OCI-LY7 (cell line): Measurements from ENCODE around the gene GALNT17. TPM values are rescaled to one million over a fixed set of nuclear protein-coding genes. Genes with fewer than 3 reads are reported as not detected.

Experiments used
- BruUV-seq: library from RNA; stranded (reverse); fragments of 400-500 nt; replicated peaks from 2 replicates; lab custom pipeline; 2021; lab: Mats Ljungman, UMichigan
- CTCF ChIA-PET: fragments of 300-600 bp; sonication (Branson Sonifier 250); formaldehyde crosslinking; loops from one replicate; lab custom pipeline; 2022; ENCODE audit warnings: antibody characterized with exemption; ENCODE audit not compliant: unreplicated experiment; lab: Charles Lee
- POLR2A ChIA-PET: fragments of 300-600 bp; sonication (Branson Sonifier 250); formaldehyde crosslinking; loops from one replicate; lab custom pipeline; 2022; ENCODE audit warnings: antibody characterized with exemption; lab: Charles Lee
- DNase-seq: peaks from one replicate; pipeline ENCODE4 v3.0.0-alpha.2; 2015; ENCODE audit warnings: low spot score
- H2AFZ ChIP-seq: fragments of 200-600 bp; sonication (generic), shearing (Covaris generic); 2 replicates; pipeline ENCODE4 v1.6.1; 2014; ENCODE audit warnings: mild to moderate bottlenecking, antibody characterized with exemption, low read length, moderate library complexity
- H3K27ac ChIP-seq: fragments of 200-600 bp; sonication (generic); 2 replicates; pipeline ENCODE4 v1.5.1; 2014; ENCODE audit warnings: mixed run types, low read depth, mild to moderate bottlenecking, moderate library complexity, low read length, inconsistent platforms; ENCODE audit not compliant: poor library complexity, severe bottlenecking
- H3K36me3 ChIP-seq: fragments of 200-600 bp; sonication (generic); 2 replicates; pipeline ENCODE4 v1.6.1; 2014; ENCODE audit warnings: mild to moderate bottlenecking, antibody characterized with exemption, low read length, moderate library complexity, mixed read lengths; ENCODE audit not compliant: insufficient read depth
- H3K4me1 ChIP-seq: fragments of 200-600 bp; sonication (generic); 2 replicates; pipeline ENCODE4 v1.5.1; 2014; ENCODE audit warnings: mild to moderate bottlenecking, low read length; ENCODE audit not compliant: insufficient read depth, poor library complexity, severe bottlenecking
- H3K4me2 ChIP-seq: fragments of 200-600 bp; sonication (generic); 2 replicates; pipeline ENCODE4 v1.6.1; 2014; ENCODE audit warnings: mild to moderate bottlenecking, low read length
- H3K4me3 ChIP-seq: fragments of 200-600 bp; sonication (generic); 2 replicates; pipeline ENCODE4 v1.5.1; 2014; ENCODE audit warnings: mild to moderate bottlenecking, low read depth, low read length; ENCODE audit not compliant: poor library complexity, severe bottlenecking
- H3K79me2 ChIP-seq: fragments of 200-600 bp; sonication (generic); 2 replicates; pipeline ENCODE4 v1.6.1; 2016; ENCODE audit warnings: low read depth, mild to moderate bottlenecking, low read length, moderate library complexity, mixed read lengths; ENCODE audit not compliant: insufficient read depth
- H3K9me2 ChIP-seq: fragments of 200-600 bp; sonication (generic); 2 replicates; pipeline ENCODE4 v1.6.1; 2016; ENCODE audit warnings: mild to moderate bottlenecking, low read length, mixed read lengths; ENCODE audit not compliant: insufficient read depth
- H3K9me3 ChIP-seq: fragments of 200-600 bp; sonication (generic); 2 replicates; pipeline ENCODE4 v1.6.1; 2014; ENCODE audit warnings: mild to moderate bottlenecking, mixed run types, low read length, mixed read lengths
- H4K20me1 ChIP-seq: fragments of 200-600 bp; sonication (generic); 2 replicates; pipeline ENCODE4 v1.6.1; 2014; ENCODE audit warnings: mild to moderate bottlenecking, antibody characterized with exemption, low read length, moderate library complexity, mixed read lengths; ENCODE audit not compliant: insufficient read depth
- EZH2phosphoT487 ChIP-seq: fragments of 200-600 bp; sonication (generic); IDR thresholded peaks from 2 replicates; pipeline ENCODE4 v1.6.1; 2018; ENCODE audit warnings: low read depth, borderline replicate concordance, mild to moderate bottlenecking, mixed run types, antibody characterized with exemption, low read length, moderate library complexity, mixed read lengths
- intact Hi-C: fragments of 100-400 bp; cut with micrococcal nuclease; formaldehyde crosslinking; loops from one replicate; pipeline ENCODE4 v1.10.0; 2022; ENCODE audit not compliant: unreplicated experiment
- total RNA-seq, 2 experiments: library from RNA; depleted of rRNA in 1 of 2; stranded (reverse); fragments of >200 nt in 1 of 2; shearing (Covaris generic) in 1 of 2; gene quantifications; 2 replicates each; pipeline ENCODE4 v1.2.3, GENCODE V29; 2014 to 2022
- TF ChIP-seq, protein P1 (sequence below): fragments of 200-600 bp; sonication (generic); conservative IDR thresholded peaks from 2 replicates; pipeline ENCODE4 v1.5.1; 2014; ENCODE audit warnings: mild to moderate bottlenecking, antibody characterized with exemption, low read length, moderate library complexity, mixed read lengths

The GALNT17 gene
- total RNA-seq, 2 experiments from 2014 or later: not detected

DNA sequence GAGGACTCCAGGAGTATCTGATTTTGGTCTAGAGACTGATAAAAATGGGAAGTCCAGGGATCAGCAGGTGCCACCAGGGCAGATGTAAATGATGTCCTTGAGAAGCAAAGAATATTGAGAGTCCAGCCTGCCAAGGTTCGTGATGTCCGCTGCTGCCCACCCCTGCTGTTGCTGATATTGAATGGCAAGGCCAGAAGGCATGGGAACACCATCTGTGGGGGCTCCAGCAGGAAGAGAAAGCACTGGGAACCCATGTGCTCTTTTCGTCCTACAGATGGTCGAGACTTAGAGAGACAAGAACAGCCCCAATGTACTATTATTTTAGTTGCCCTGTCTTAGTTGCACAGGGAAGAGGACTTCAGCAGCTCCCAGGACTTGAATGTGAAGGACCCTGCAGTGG is 363.9 kb downstream of the GALNT17 start:
- POLR2A ChIA-PET: no interaction called here
- no peaks in the 10 kb centered on the region for H4K20me1 ChIP-seq
- H3K9me2 ChIP-seq: no peaks in the 10 kb centered on the region
- H3K9me3 ChIP-seq: no peaks in the 10 kb centered on the region
- intact Hi-C loops: no loop called here
- DNase-seq: no peak
- no peaks in the 10 kb centered on the region for H3K79me2 ChIP-seq
- H2AFZ ChIP-seq: no peak overlapping the region
- H3K36me3 ChIP-seq: no peaks in the 10 kb centered on the region
- no peak overlapping the region for H3K4me2 ChIP-seq
- H3K4me3 ChIP-seq: no peak overlapping the region
- CTCF ChIA-PET: no interaction called here
- no TSS peak for BruUV-seq
- no peak overlapping the region for H3K27ac ChIP-seq
- TF ChIP-seq, protein P1, sequence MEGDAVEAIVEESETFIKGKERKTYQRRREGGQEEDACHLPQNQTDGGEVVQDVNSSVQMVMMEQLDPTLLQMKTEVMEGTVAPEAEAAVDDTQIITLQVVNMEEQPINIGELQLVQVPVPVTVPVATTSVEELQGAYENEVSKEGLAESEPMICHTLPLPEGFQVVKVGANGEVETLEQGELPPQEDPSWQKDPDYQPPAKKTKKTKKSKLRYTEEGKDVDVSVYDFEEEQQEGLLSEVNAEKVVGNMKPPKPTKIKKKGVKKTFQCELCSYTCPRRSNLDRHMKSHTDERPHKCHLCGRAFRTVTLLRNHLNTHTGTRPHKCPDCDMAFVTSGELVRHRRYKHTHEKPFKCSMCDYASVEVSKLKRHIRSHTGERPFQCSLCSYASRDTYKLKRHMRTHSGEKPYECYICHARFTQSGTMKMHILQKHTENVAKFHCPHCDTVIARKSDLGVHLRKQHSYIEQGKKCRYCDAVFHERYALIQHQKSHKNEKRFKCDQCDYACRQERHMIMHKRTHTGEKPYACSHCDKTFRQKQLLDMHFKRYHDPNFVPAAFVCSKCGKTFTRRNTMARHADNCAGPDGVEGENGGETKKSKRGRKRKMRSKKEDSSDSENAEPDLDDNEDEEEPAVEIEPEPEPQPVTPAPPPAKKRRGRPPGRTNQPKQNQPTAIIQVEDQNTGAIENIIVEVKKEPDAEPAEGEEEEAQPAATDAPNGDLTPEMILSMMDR: no peak
- no peak for TF ChIP-seq EZH2phosphoT487
- H3K4me1 ChIP-seq: no peaks in the 10 kb centered on the region

GRCh38 chr7:71497256-71497946 is 365.5 kb downstream of the GALNT17 start:
- Histone ChIP-seq H3K36me3 (no peaks in the 10 kb centered on the region), H3K9me3 (no peaks in the 10 kb centered on the region), H3K27ac (no peak overlapping the region), H2AFZ (no peak overlapping the region), H3K4me1 (no peaks in the 10 kb centered on the region), H3K4me3 (no peak overlapping the region), H3K79me2 (no peaks in the 10 kb centered on the region), H3K4me2 (no peak overlapping the region), H4K20me1 (no peaks in the 10 kb centered on the region), H3K9me2 (no peaks in the 10 kb centered on the region)
- DNase-seq: no peak
- intact Hi-C loops: no loop called here
- ChIA-PET POLR2A (no interaction called here), CTCF (no interaction called here)
- TF ChIP-seq, protein P1: no peak
- TF ChIP-seq EZH2phosphoT487: no peak
- no TSS peak for BruUV-seq

GRCh38 chr7:71498381-71498780 is 366.4 kb downstream of the GALNT17 start:
- no peaks in the 10 kb centered on the region for H4K20me1 ChIP-seq
- intact Hi-C loops: no loop called here
- H3K36me3 ChIP-seq: no peaks in the 10 kb centered on the region
- no TSS peak for BruUV-seq
- no peak overlapping the region for H3K4me2 ChIP-seq
- CTCF ChIA-PET: no interaction called here
- H3K4me1 ChIP-seq: no peaks in the 10 kb centered on the region
- DNase-seq: no peak
- H3K9me2 ChIP-seq: no peaks in the 10 kb centered on the region
- H3K79me2 ChIP-seq: no peaks in the 10 kb centered on the region
- TF ChIP-seq, protein P1: no peak
- TF ChIP-seq EZH2phosphoT487: no peak
- no peak overlapping the region for H3K4me3 ChIP-seq
- H3K9me3 ChIP-seq: no peaks in the 10 kb centered on the region
- H2AFZ ChIP-seq: no peak overlapping the region
- no peak overlapping the region for H3K27ac ChIP-seq
- POLR2A ChIA-PET: no interaction called here
